Osteoblast (primary cell): ENCODE measurements around the gene DOC2A. TPM values are rescaled to one million over a fixed set of nuclear protein-coding genes. Genes with fewer than 3 reads are reported as not detected.

Experiments
- DNase-seq: peaks from one replicate; pipeline ENCODE4 v3.0.0; 2011; ENCODE audit warnings: low spot score, mixed read lengths; ENCODE audit not compliant: insufficient read length; ENCODE audit errors: missing footprints
- H2AFZ ChIP-seq: 2 replicates; pipeline ENCODE4 v1.6.0; 2011; ENCODE audit warnings: mild to moderate bottlenecking, low read length
- H3K27ac ChIP-seq: 2 replicates; pipeline ENCODE4 v1.5.1; 2011; ENCODE audit warnings: mild to moderate bottlenecking, low read depth, low read length, moderate library complexity
- H3K27me3 ChIP-seq: 2 replicates; pipeline ENCODE4 v1.6.0; 2012; ENCODE audit warnings: mild to moderate bottlenecking, control low read depth, inconsistent platforms, low read length, moderate library complexity; ENCODE audit not compliant: insufficient read depth
- H3K36me3 ChIP-seq: 2 replicates; pipeline ENCODE4 v1.5.1; 2011; ENCODE audit warnings: mild to moderate bottlenecking, low read length, control low read depth, moderate library complexity; ENCODE audit not compliant: insufficient read depth
- H3K4me1 ChIP-seq: 2 replicates; pipeline ENCODE4 v1.5.1; 2011; ENCODE audit warnings: mild to moderate bottlenecking, low read length, control low read depth, moderate library complexity; ENCODE audit not compliant: insufficient read depth
- H3K4me2 ChIP-seq: 2 replicates; pipeline ENCODE4 v1.6.0; 2011; ENCODE audit warnings: mild to moderate bottlenecking, low read length; ENCODE audit not compliant: insufficient read depth
- H3K4me3 ChIP-seq: fragments of 200-600 bp; sonication (generic); 3 replicates; pipeline ENCODE4 v1.5.1; 2012; ENCODE audit warnings: mild to moderate bottlenecking, low read length, inconsistent platforms; ENCODE audit not compliant: insufficient read depth
- H3K79me2 ChIP-seq: 2 replicates; pipeline ENCODE4 v1.6.0; 2012; ENCODE audit warnings: mild to moderate bottlenecking, low read length, control low read depth, inconsistent platforms; ENCODE audit not compliant: insufficient read depth
- H3K9me3 ChIP-seq: 2 replicates; pipeline ENCODE4 v1.5.1; 2011; ENCODE audit warnings: low read depth, low read length, control low read depth
- H4K20me1 ChIP-seq: 2 replicates; pipeline ENCODE4 v1.6.0; 2012; ENCODE audit warnings: mild to moderate bottlenecking, low read length, control low read depth; ENCODE audit not compliant: insufficient read depth
- CTCF ChIP-seq: IDR thresholded peaks from 2 replicates; pipeline ENCODE4 v1.5.1; 2011; ENCODE audit warnings: mild to moderate bottlenecking, low read depth, low read length, moderate library complexity; ENCODE audit errors: extremely low read depth
- total RNA-seq: library from RNA; depleted of rRNA; stranded (reverse); fragments of >200 nt; gene quantifications from 2 replicates; pipeline ENCODE4 v1.2.3, GENCODE V29; 2012

DOC2A gene
- total RNA-seq, 1 donor = not detected

- Histone ChIP-seq H3K36me3 (peaks cover 7% of the 10 kb centered on the region), H3K9me3 (no peaks in the 10 kb centered on the region), H2AFZ (no peak overlapping the region), H3K27me3 (peaks cover 7% of the 10 kb centered on the region), H3K27ac (no peak overlapping the region), H3K4me3 (no peak overlapping the region), H3K4me2 (no peak overlapping the region), H3K79me2 (no peaks in the 10 kb centered on the region), H4K20me1 (peaks cover 4% of the 10 kb centered on the region), H3K4me1 (no peaks in the 10 kb centered on the region)
- DNase-seq = no peak
- TF ChIP-seq CTCF = no peak
Observed at GRCh38 chr16:30004424-30004776, 6.4 kb downstream of the DOC2A start.

- peaks cover 7% of the 10 kb centered on the region for H3K36me3 ChIP-seq
- H3K4me1 ChIP-seq = no peaks in the 10 kb centered on the region
- H3K4me2 ChIP-seq = no peak overlapping the region
- TF ChIP-seq CTCF = no peak
- no peak overlapping the region for H3K4me3 ChIP-seq
- no peak overlapping the region for H2AFZ ChIP-seq
- peaks cover 4% of the 10 kb centered on the region for H4K20me1 ChIP-seq
- H3K27me3 ChIP-seq = peaks cover 1% of the 10 kb centered on the region
- H3K27ac ChIP-seq = no peak overlapping the region
- no peak for DNase-seq
- H3K79me2 ChIP-seq = no peaks in the 10 kb centered on the region
- no peaks in the 10 kb centered on the region for H3K9me3 ChIP-seq
Observed at GRCh38 chr16:30003670-30004423, 7.0 kb downstream of the DOC2A start.

GRCh38 chr16:30002614-30003346 lies 8.0 kb downstream of the DOC2A start:
- Histone ChIP-seq H3K79me2 (no peaks in the 10 kb centered on the region), H3K9me3 (no peaks in the 10 kb centered on the region), H2AFZ (no peak overlapping the region), H3K27ac (no peak overlapping the region), H3K27me3 (no peaks in the 10 kb centered on the region), H4K20me1 (peaks cover 4% of the 10 kb centered on the region), H3K4me1 (no peaks in the 10 kb centered on the region), H3K4me2 (no peak overlapping the region), H3K36me3 (peaks cover 9% of the 10 kb centered on the region), H3K4me3 (no peak overlapping the region)
- DNase-seq = peak; percentile 68
- no peak for TF ChIP-seq CTCF
